Activated B cell treated with CpG ODN at 0.5 μM for 24 hours (primary cell): ENCODE results near the gene PTPRS. TPM values are rescaled to one million over a fixed set of nuclear protein-coding genes. Genes with fewer than 3 reads are reported as not detected.

ENCODE experiments used
- ATAC-seq: fragments of 200-7000 bp; cut with Tn5 transposase; one replicate; pipeline ENCODE4 v1.10.0; 2021; ENCODE audit warnings: low read depth, mild to moderate bottlenecking, moderate library complexity
- CTCF ChIA-PET: fragments of 350-600 bp; sonication (Branson Sonifier 250); formaldehyde crosslinking; loops from one replicate; lab custom pipeline; 2021; ENCODE audit warnings: antibody characterized with exemption; lab: Charles Lee
- POLR2A ChIA-PET: fragments of 350-600 bp; sonication (Branson Sonifier 250); formaldehyde crosslinking; loops from one replicate; lab custom pipeline; 2021; ENCODE audit warnings: antibody characterized with exemption; lab: Charles Lee
- DNase-seq: peaks from one replicate; pipeline ENCODE4 v3.0.0; 2022
- H3K27ac Mint-ChIP-seq: one replicate; pipeline ENCODE4 v1.8.0; 2020; ENCODE audit warnings: mixed read lengths
- H3K27me3 Mint-ChIP-seq: one replicate; pipeline ENCODE4 v1.8.0; 2021; ENCODE audit warnings: mixed read lengths
- H3K36me3 Mint-ChIP-seq: one replicate; pipeline ENCODE4 v1.8.0; 2021; ENCODE audit warnings: low read depth, mixed read lengths
- H3K4me1 Mint-ChIP-seq: one replicate; pipeline ENCODE4 v1.8.0; 2021; ENCODE audit warnings: mixed read lengths
- H3K4me3 Mint-ChIP-seq: one replicate; pipeline ENCODE4 v1.8.0; 2020; ENCODE audit warnings: mild to moderate bottlenecking, mixed read lengths
- H3K9me3 Mint-ChIP-seq: one replicate; pipeline ENCODE4 v1.8.0; 2020; ENCODE audit warnings: mixed read lengths
- CTCF ChIP-seq: fragments of 200-600 bp; IDR thresholded peaks from one replicate; pipeline ENCODE4 v1.8.0; 2022; ENCODE audit warnings: antibody characterized with exemption, mild to moderate bottlenecking
- intact Hi-C: fragments of 100-400 bp; cut with micrococcal nuclease; formaldehyde crosslinking; loops from one replicate; pipeline ENCODE4 v1.15.1; 2024
- total RNA-seq: library from RNA; stranded (reverse); gene quantifications from 2 replicates; pipeline ENCODE4 v1.2.3, GENCODE V29; 2022

The PTPRS gene
- total RNA-seq, 1 donor from 2014 or later = 3.4 TPM

- H3K9me3 Mint-ChIP-seq = no peaks in the 10 kb centered on the region
- intact Hi-C loops = no loop called here
- H3K36me3 Mint-ChIP-seq = no peaks in the 10 kb centered on the region
- H3K4me1 Mint-ChIP-seq = peaks cover 6% of the 10 kb centered on the region
- H3K27ac Mint-ChIP-seq = no peak overlapping the region
- no peaks in the 10 kb centered on the region for H3K27me3 Mint-ChIP-seq
- POLR2A ChIA-PET = interaction anchor here (0.7 kb wide), 1 partner anchor 10 kb away, joined by 5 read pairs; no protein-coding TSS in a partner anchor
- H3K4me3 Mint-ChIP-seq = no peak overlapping the region
- ATAC-seq (no peak), DNase-seq (no peak)
- CTCF ChIA-PET = no interaction called here
- TF ChIP-seq CTCF = no peak
Observed at GRCh38 chr19:5312058-5312457, 28.6 kb downstream of the PTPRS start.

DNA sequence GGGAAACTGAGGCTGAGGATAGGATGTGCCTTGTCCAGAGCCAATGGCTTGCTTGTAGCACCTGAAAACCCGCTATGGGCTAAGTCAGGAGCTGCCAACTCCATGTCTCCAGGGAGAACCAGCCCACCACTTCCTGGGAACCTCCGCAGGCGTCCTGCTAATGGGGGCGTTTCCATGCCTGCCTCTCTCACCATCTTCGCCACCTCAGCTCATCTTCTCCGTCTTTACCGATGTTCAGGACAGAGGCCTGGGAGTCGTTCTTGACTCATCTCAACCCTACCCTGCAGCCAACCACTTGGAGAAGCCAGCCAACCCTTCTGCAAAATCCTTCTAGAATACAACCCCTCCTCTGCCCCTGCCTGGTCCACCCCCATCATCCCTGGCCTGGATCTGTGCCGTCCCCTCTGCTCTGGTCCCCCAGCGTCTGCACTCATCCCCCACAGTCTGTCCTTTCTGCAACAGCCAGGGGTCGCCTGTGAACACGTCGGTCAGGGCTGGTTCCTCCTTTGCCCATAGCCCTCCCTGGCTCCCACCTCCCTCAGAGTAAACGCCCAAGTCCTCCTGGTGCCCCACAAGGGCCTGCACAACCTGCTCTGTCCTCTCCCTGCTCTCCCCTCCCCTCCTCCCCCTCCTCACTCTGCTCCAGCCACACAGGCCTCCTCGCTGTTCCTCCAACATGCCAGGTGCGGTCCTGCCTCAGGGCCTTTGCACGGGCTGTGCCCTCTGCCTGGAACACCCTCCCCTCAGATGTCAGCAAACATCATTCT lies 31.0 kb downstream of the PTPRS start:
- Mint-ChIP-seq H3K4me3 (no peak overlapping the region), H3K9me3 (no peaks in the 10 kb centered on the region), H3K27ac (no peak overlapping the region), H3K36me3 (no peaks in the 10 kb centered on the region), H3K27me3 (no peaks in the 10 kb centered on the region), H3K4me1 (peaks cover 6% of the 10 kb centered on the region)
- POLR2A ChIA-PET = no interaction called here
- CTCF ChIA-PET = no interaction called here
- DNase-seq (no peak), ATAC-seq (no peak)
- TF ChIP-seq CTCF = no peak
- intact Hi-C loops = no loop called here

- DNase-seq = no peak
- ATAC-seq = no peak
- no peaks in the 10 kb centered on the region for H3K36me3 Mint-ChIP-seq
- no peaks in the 10 kb centered on the region for H3K27me3 Mint-ChIP-seq
- ChIA-PET POLR2A (no interaction called here), CTCF (no interaction called here)
- H3K9me3 Mint-ChIP-seq = no peaks in the 10 kb centered on the region
- peaks cover 6% of the 10 kb centered on the region for H3K4me1 Mint-ChIP-seq
- no peak overlapping the region for H3K27ac Mint-ChIP-seq
- TF ChIP-seq CTCF = no peak
- intact Hi-C loops = no loop called here
- no peak overlapping the region for H3K4me3 Mint-ChIP-seq
Observed at GRCh38 chr19:5308451-5309437, 31.9 kb downstream of the PTPRS start.

GRCh38 chr19:5307655-5308054 lies 33.0 kb downstream of the PTPRS start:
- Mint-ChIP-seq H3K4me1 (no peaks in the 10 kb centered on the region), H3K27me3 (peaks cover 2% of the 10 kb centered on the region), H3K27ac (no peak overlapping the region), H3K36me3 (no peaks in the 10 kb centered on the region), H3K9me3 (no peaks in the 10 kb centered on the region), H3K4me3 (no peak overlapping the region)
- no peak for DNase-seq
- CTCF ChIA-PET = no interaction called here
- POLR2A ChIA-PET = no interaction called here
- no peak for ATAC-seq
- intact Hi-C loops = no loop called here
- TF ChIP-seq CTCF = no peak

DNA sequence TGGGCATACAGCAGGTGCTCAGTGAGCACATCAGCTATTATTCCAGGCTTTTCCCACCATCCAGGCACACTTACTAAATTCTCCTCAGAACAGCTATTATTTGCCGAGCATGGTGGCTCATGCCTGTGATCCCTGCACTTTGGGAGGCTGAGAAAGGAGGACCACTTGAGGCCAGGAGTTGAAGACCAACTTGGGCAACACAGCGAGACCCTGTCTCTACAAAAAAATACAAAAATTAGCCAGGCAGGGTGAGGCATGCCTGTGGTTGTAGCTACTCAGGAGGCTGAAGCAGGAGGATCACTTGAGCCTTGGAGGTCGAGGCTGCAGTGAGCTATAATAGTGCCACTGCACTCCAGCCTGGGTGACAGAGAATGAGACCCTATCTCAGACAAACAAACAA lies 35.4 kb downstream of the PTPRS start:
- no peak for ATAC-seq
- TF ChIP-seq CTCF = no peak
- Mint-ChIP-seq H3K27ac (no peak overlapping the region), H3K36me3 (no peaks in the 10 kb centered on the region), H3K9me3 (no peaks in the 10 kb centered on the region), H3K4me3 (no peak overlapping the region), H3K4me1 (no peaks in the 10 kb centered on the region), H3K27me3 (peaks cover 2% of the 10 kb centered on the region)
- intact Hi-C loops = no loop called here
- POLR2A ChIA-PET = interaction anchor here (0.6 kb wide), 1 partner anchor 60 kb away, joined by 3 read pairs; no protein-coding TSS in a partner anchor
- CTCF ChIA-PET = no interaction called here
- DNase-seq = no peak
